ENCODE data around the gene GLOD5. TPM values are rescaled to one million over a fixed set of nuclear protein-coding genes. Genes with fewer than 3 reads are reported as not detected.

GLOD5 gene
- total RNA-seq, 4 donors from 2014 or later: not detected

DNA sequence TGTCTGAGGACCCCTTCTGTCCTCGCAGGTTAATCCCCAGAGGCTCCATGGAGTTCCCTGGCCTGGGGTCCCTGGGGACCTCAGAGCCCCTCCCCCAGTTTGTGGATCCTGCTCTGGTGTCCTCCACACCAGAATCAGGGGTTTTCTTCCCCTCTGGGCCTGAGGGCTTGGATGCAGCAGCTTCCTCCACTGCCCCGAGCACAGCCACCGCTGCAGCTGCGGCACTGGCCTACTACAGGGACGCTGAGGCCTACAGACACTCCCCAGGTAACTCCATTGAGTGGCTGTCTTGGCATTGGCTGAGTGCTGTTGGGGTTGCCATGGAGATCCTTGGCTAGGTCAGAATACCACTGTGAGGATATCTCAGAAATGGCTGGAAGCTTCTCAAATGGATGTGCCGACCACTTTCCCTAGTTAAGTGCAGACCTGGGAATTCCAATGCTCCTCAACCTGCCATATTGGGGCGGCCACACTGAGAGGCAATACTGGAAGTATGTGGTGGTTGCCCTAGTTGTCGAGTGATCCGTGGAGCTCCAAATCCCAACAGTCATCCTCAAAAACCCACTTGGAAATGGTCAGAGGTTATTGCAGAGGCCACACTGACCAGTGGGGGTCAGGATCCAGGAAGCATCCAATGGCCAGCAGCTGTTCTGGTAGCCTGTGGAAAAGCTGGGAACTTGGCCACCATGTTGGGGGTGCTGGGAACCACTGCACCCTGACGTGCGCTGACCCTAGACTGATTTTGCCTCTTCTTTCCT, 29.7 kb downstream of the GLOD5 start:
- TF ChIP-seq, protein P1, sequence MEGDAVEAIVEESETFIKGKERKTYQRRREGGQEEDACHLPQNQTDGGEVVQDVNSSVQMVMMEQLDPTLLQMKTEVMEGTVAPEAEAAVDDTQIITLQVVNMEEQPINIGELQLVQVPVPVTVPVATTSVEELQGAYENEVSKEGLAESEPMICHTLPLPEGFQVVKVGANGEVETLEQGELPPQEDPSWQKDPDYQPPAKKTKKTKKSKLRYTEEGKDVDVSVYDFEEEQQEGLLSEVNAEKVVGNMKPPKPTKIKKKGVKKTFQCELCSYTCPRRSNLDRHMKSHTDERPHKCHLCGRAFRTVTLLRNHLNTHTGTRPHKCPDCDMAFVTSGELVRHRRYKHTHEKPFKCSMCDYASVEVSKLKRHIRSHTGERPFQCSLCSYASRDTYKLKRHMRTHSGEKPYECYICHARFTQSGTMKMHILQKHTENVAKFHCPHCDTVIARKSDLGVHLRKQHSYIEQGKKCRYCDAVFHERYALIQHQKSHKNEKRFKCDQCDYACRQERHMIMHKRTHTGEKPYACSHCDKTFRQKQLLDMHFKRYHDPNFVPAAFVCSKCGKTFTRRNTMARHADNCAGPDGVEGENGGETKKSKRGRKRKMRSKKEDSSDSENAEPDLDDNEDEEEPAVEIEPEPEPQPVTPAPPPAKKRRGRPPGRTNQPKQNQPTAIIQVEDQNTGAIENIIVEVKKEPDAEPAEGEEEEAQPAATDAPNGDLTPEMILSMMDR (IDR thresholded peaks at IDR 0.05 in 4 of 5, conservative IDR thresholded peaks at IDR 0.05 in 1 of 5): no peak
- TF ChIP-seq POLR2A (IDR thresholded peaks at IDR 0.05): no peak
- H3K9me3 ChIP-seq: no peaks in the 10 kb centered on the region
- DNase-seq (no peak), ATAC-seq (no peak)
- H3K4me3 ChIP-seq: no peak overlapping the region
- no peaks in the 10 kb centered on the region for H3K4me1 ChIP-seq
- no peaks in the 10 kb centered on the region for H3K27me3 ChIP-seq
- in situ Hi-C loops (cut with MboI; ENCODE audit: low sequenced_read_pairs in 4 of 4): no loop called here
- no peak overlapping the region for H3K27ac ChIP-seq
- no peaks in the 10 kb centered on the region for H3K36me3 ChIP-seq
- intact Hi-C loops (cut with DNase I; ENCODE audit: low total_unique reads): no loop called here

DNA sequence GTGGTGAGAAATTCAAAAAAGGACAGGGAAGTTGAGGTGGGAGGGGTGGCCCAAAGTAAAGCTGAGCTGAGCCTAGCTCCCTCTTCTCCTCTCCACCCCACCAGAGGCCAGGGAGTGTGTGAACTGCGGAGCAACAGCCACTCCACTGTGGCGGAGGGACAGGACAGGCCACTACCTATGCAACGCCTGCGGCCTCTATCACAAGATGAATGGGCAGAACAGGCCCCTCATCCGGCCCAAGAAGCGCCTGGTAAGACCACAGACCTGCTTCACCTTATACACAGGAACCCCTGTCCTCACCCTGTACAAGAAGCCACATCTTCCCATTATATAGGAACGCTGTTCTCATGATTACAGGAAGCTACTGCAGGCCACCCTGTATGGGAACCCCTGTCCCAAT, 30.7 kb downstream of the GLOD5 start:
- no peak for ATAC-seq
- intact Hi-C loops (cut with DNase I; ENCODE audit: low total_unique reads): no loop called here
- Histone ChIP-seq H3K36me3 (no peaks in the 10 kb centered on the region), H3K4me1 (no peaks in the 10 kb centered on the region), H3K4me3 (no peak overlapping the region), H3K9me3 (no peaks in the 10 kb centered on the region), H3K27me3 (no peaks in the 10 kb centered on the region), H3K27ac (no peak overlapping the region)
- in situ Hi-C loops (cut with MboI; ENCODE audit: low sequenced_read_pairs in 4 of 4): no loop called here
- TF ChIP-seq, protein P1 (IDR thresholded peaks at IDR 0.05 in 4 of 5, conservative IDR thresholded peaks at IDR 0.05 in 1 of 5): no peak
- no peak for TF ChIP-seq POLR2A (IDR thresholded peaks at IDR 0.05)
- no peak for DNase-seq

DNA sequence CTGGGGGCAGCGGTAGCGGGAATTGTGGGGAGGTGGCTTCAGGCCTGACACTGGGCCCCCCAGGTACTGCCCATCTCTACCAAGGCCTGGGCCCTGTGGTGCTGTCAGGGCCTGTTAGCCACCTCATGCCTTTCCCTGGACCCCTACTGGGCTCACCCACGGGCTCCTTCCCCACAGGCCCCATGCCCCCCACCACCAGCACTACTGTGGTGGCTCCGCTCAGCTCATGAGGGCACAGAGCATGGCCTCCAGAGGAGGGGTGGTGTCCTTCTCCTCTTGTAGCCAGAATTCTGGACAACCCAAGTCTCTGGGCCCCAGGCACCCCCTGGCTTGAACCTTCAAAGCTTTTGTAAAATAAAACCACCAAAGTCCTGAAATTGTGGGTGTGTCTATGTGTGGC, 32.4 kb downstream of the GLOD5 start:
- in situ Hi-C loops (cut with MboI; ENCODE audit: low sequenced_read_pairs in 4 of 4): no loop called here
- no peaks in the 10 kb centered on the region for H3K27me3 ChIP-seq
- no peaks in the 10 kb centered on the region for H3K9me3 ChIP-seq
- no peak for DNase-seq
- no peak overlapping the region for H3K27ac ChIP-seq
- intact Hi-C loops (cut with DNase I; ENCODE audit: low total_unique reads): no loop called here
- H3K36me3 ChIP-seq: no peaks in the 10 kb centered on the region
- H3K4me3 ChIP-seq: no peak overlapping the region
- TF ChIP-seq, protein P1 (IDR thresholded peaks at IDR 0.05 in 4 of 5, conservative IDR thresholded peaks at IDR 0.05 in 1 of 5): no peak
- TF ChIP-seq POLR2A (IDR thresholded peaks at IDR 0.05): no peak
- no peaks in the 10 kb centered on the region for H3K4me1 ChIP-seq
- ATAC-seq: no peak

DNA sequence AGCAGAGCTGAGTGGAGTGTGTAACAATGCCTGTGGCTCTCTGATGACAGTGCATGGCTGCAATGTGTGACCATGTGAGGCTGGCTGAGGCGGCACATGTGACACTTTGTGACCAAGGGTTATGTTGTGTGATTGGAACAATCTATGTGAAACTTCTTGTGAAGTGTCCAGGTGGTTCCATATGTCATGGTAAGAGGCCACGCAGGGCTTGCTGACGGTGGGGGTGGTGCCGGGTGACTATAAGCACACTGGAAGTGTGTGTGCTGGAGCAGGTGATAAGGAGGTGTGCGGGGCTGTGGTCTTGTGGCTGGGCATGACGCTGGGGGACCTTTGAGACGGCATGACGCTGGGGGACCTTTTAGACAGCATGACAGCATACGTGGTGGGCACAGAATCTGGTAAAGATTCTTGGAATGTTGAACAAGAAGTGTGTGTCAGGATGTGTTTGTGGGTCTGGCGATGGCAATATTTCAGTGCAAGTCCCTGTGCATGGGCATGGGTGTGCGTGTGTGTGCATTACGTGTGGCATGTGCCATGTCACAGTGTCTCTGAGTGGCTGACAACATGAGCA, 32.9 kb downstream of the GLOD5 start:
- Histone ChIP-seq H3K4me1 (no peaks in the 10 kb centered on the region), H3K9me3 (no peaks in the 10 kb centered on the region), H3K36me3 (no peaks in the 10 kb centered on the region), H3K27ac (no peak overlapping the region), H3K4me3 (no peak overlapping the region), H3K27me3 (no peaks in the 10 kb centered on the region)
- ATAC-seq (no peak), DNase-seq (no peak)
- intact Hi-C loops (cut with DNase I; ENCODE audit: low total_unique reads): no loop called here
- TF ChIP-seq POLR2A (IDR thresholded peaks at IDR 0.05): no peak
- TF ChIP-seq, protein P1 (IDR thresholded peaks at IDR 0.05 in 4 of 5, conservative IDR thresholded peaks at IDR 0.05 in 1 of 5): no peak
- in situ Hi-C loops (cut with MboI; ENCODE audit: low sequenced_read_pairs in 4 of 4): no loop called here
